Caco-2 (cell line): ENCODE data around the gene MAMDC2. TPM values are rescaled to one million over a fixed set of nuclear protein-coding genes. Genes with fewer than 3 reads are reported as not detected.

Experiments used
- BruUV-seq: library from RNA; stranded (reverse); fragments of 400-500 nt; replicated peaks from 2 replicates; lab custom pipeline; 2021; lab: Mats Ljungman, UMichigan
- CTCF ChIA-PET: fragments of 300-600 bp; sonication (Branson Sonifier 250); formaldehyde crosslinking; loops from one replicate; lab custom pipeline; 2022; ENCODE audit warnings: antibody characterized with exemption; lab: Charles Lee
- POLR2A ChIA-PET: fragments of 300-600 bp; sonication (Branson Sonifier 250); formaldehyde crosslinking; loops from one replicate; lab custom pipeline; 2022; ENCODE audit warnings: antibody characterized with exemption; lab: Charles Lee
- DNase-seq, 2 experiments: peaks; one replicate each; pipeline versions ENCODE4 v3.0.0 to v3.0.0-alpha.2; 2020 to 2022
- H3K27me3 ChIP-seq: replicated peaks from 2 replicates; pipeline ENCODE4 v1.6.0; 2011; ENCODE audit warnings: low read length; ENCODE audit not compliant: control insufficient read depth, insufficient read depth
- H3K36me3 ChIP-seq: 2 replicates; pipeline ENCODE4 v1.5.1; 2011; ENCODE audit warnings: low read length; ENCODE audit not compliant: control insufficient read depth, insufficient read depth
- H3K4me1 ChIP-seq: fragments of 250-450 bp; sonication (Bioruptor Pico); 2 replicates; pipeline ENCODE4 v1.5.1; 2020; ENCODE audit warnings: mild to moderate bottlenecking
- H3K4me3 ChIP-seq: 2 replicates; pipeline ENCODE4 v1.5.1; 2011; ENCODE audit warnings: low read depth, mild to moderate bottlenecking, control low read depth, low read length
- H3K9me3 ChIP-seq: fragments of 250-450 bp; sonication (Bioruptor Pico); 2 replicates; pipeline ENCODE4 v1.5.1; 2020; ENCODE audit warnings: mild to moderate bottlenecking, moderate library complexity
- H3K27ac Mint-ChIP-seq: one replicate; pipeline ENCODE4 v1.8.0; 2022; ENCODE audit warnings: mixed read lengths; ENCODE audit not compliant: unreplicated experiment
- H3K27me3 Mint-ChIP-seq: one replicate; pipeline ENCODE4 v1.8.0; 2022; ENCODE audit warnings: mixed read lengths; ENCODE audit not compliant: insufficient read depth, unreplicated experiment
- H3K36me3 Mint-ChIP-seq: one replicate; pipeline ENCODE4 v1.8.0; 2022; ENCODE audit warnings: mild to moderate bottlenecking, mixed read lengths; ENCODE audit not compliant: insufficient read depth, unreplicated experiment
- H3K4me1 Mint-ChIP-seq: one replicate; pipeline ENCODE4 v1.8.0; 2022; ENCODE audit warnings: low read depth, mixed read lengths; ENCODE audit not compliant: unreplicated experiment
- H3K4me3 Mint-ChIP-seq: one replicate; pipeline ENCODE4 v1.8.0; 2022; ENCODE audit warnings: mild to moderate bottlenecking, moderate library complexity, mixed read lengths; ENCODE audit not compliant: unreplicated experiment
- H3K9me3 Mint-ChIP-seq: one replicate; pipeline ENCODE4 v1.8.0; 2022; ENCODE audit warnings: mixed read lengths; ENCODE audit not compliant: unreplicated experiment
- CTCF ChIP-seq, 2 experiments: fragments of 200-600 bp in 1 of 2; IDR thresholded peaks; 1 replicate in 1 of 2; 2 replicates in 1 of 2; pipeline versions ENCODE4 v1.5.1 to v1.8.0; 2011 to 2022; ENCODE audit warnings: antibody characterized with exemption in 1 of 2, control low read depth in 1 of 2, inconsistent platforms in 1 of 2, low read depth in 1 of 2, low read length in 1 of 2, mild to moderate bottlenecking in 1 of 2, moderate library complexity in 1 of 2; ENCODE audit not compliant: insufficient read depth in 1 of 2, severe bottlenecking in 1 of 2, unreplicated experiment in 1 of 2
- intact Hi-C: fragments of 100-400 bp; cut with micrococcal nuclease; formaldehyde crosslinking; loops from one replicate; pipeline ENCODE4 v1.10.0; 2022; ENCODE audit not compliant: unreplicated experiment
- total RNA-seq: library from RNA; stranded (reverse); gene quantifications from 2 replicates; pipeline ENCODE4 v1.2.3, GENCODE V29; 2022

MAMDC2 gene
- total RNA-seq, 1 experiment from 2014 or later = not detected

GRCh38 chr9:70000469-70000868, 43.2 kb upstream of the MAMDC2 start:
- ChIA-PET POLR2A (no interaction called here), CTCF (no interaction called here)
- H3K36me3 ChIP-seq = no peaks in the 10 kb centered on the region
- H3K4me1 ChIP-seq = no peaks in the 10 kb centered on the region
- H3K36me3 Mint-ChIP-seq = no peaks in the 10 kb centered on the region
- no peak for TF ChIP-seq CTCF (IDR thresholded peaks at IDR 0.05; ENCODE audit: insufficient read depth in 1 of 2, low read depth in 1 of 2, low read length in 1 of 2, severe bottlenecking in 1 of 2, unreplicated experiment in 1 of 2)
- no peaks in the 10 kb centered on the region for H3K27me3 ChIP-seq
- no peak overlapping the region for H3K27ac Mint-ChIP-seq
- no peaks in the 10 kb centered on the region for H3K27me3 Mint-ChIP-seq
- no peak overlapping the region for H3K4me3 Mint-ChIP-seq
- no peaks in the 10 kb centered on the region for H3K9me3 Mint-ChIP-seq
- no peak overlapping the region for H3K4me3 ChIP-seq
- DNase-seq = no peak
- no peaks in the 10 kb centered on the region for H3K9me3 ChIP-seq
- no TSS peak for BruUV-seq
- intact Hi-C loops = no loop called here
- H3K4me1 Mint-ChIP-seq = no peaks in the 10 kb centered on the region

GRCh38 chr9:70003901-70004714, 39.5 kb upstream of the MAMDC2 start:
- no peak overlapping the region for H3K4me3 Mint-ChIP-seq
- Histone ChIP-seq H3K4me3 (no peak overlapping the region), H3K27me3 (no peaks in the 10 kb centered on the region), H3K4me1 (no peaks in the 10 kb centered on the region), H3K9me3 (no peaks in the 10 kb centered on the region), H3K36me3 (no peaks in the 10 kb centered on the region)
- no peaks in the 10 kb centered on the region for H3K9me3 Mint-ChIP-seq
- no peak for DNase-seq
- ChIA-PET POLR2A (no interaction called here), CTCF (no interaction called here)
- BruUV-seq = no TSS peak
- H3K36me3 Mint-ChIP-seq = no peaks in the 10 kb centered on the region
- no peaks in the 10 kb centered on the region for H3K27me3 Mint-ChIP-seq
- intact Hi-C loops = no loop called here
- no peak for TF ChIP-seq CTCF (IDR thresholded peaks at IDR 0.05; ENCODE audit: insufficient read depth in 1 of 2, low read depth in 1 of 2, low read length in 1 of 2, severe bottlenecking in 1 of 2, unreplicated experiment in 1 of 2)
- no peaks in the 10 kb centered on the region for H3K4me1 Mint-ChIP-seq
- H3K27ac Mint-ChIP-seq = no peak overlapping the region

GRCh38 chr9:70006306-70006705, 37.3 kb upstream of the MAMDC2 start:
- no peak overlapping the region for H3K4me3 Mint-ChIP-seq
- BruUV-seq = no TSS peak
- Histone ChIP-seq H3K36me3 (no peaks in the 10 kb centered on the region), H3K9me3 (no peaks in the 10 kb centered on the region), H3K4me1 (no peaks in the 10 kb centered on the region), H3K27me3 (no peaks in the 10 kb centered on the region), H3K4me3 (no peak overlapping the region)
- no peaks in the 10 kb centered on the region for H3K27me3 Mint-ChIP-seq
- no peaks in the 10 kb centered on the region for H3K36me3 Mint-ChIP-seq
- H3K4me1 Mint-ChIP-seq = no peaks in the 10 kb centered on the region
- H3K9me3 Mint-ChIP-seq = no peaks in the 10 kb centered on the region
- intact Hi-C loops = no loop called here
- POLR2A ChIA-PET = no interaction called here
- DNase-seq = no peak
- CTCF ChIA-PET = no interaction called here
- H3K27ac Mint-ChIP-seq = no peak overlapping the region
- TF ChIP-seq CTCF (IDR thresholded peaks at IDR 0.05; ENCODE audit: insufficient read depth in 1 of 2, low read depth in 1 of 2, low read length in 1 of 2, severe bottlenecking in 1 of 2, unreplicated experiment in 1 of 2) = no peak
